Femur (tissue), 1 donor: Measurements from ENCODE around the gene RTF1.
"Not testable (repeated sequence)": the region's sequence is repeated elsewhere in the genome, so short reads cannot be mapped to it uniquely, and the experiment has no call there.

ENCODE experiments used
- DNase-seq: peaks from one replicate; pipeline ENCODE4 v3.0.0-alpha.2; 2017

RTF1 gene

GRCh38 chr15:41416742-41417417 is at the start of gene RTF1:
TSS of gene RTF1 (plus strand) at chr15:41417095. CDS start at chr15:41417116, 21 bp downstream.
- DNase-seq, result peak; percentile 97

GRCh38 chr15:41367418-41367817 is 49.5 kb upstream of the RTF1 start:
- DNase-seq, result no peak

GRCh38 chr15:41377978-41378377 is 38.9 kb upstream of the RTF1 start:
- DNase-seq, result no peak

- DNase-seq, result not testable (repeated sequence)
These were observed 32.7 kb upstream of the RTF1 start for GRCh38 chr15:41383974-41384749.

GRCh38 chr15:41387646-41388045 is 29.2 kb upstream of the RTF1 start:
- no peak for DNase-seq

GRCh38 chr15:41392659-41393058 is 24.2 kb upstream of the RTF1 start:
- DNase-seq, result no peak

GRCh38 chr15:41394924-41395323 is 22.0 kb upstream of the RTF1 start:
- DNase-seq, result no peak

GRCh38 chr15:41396111-41396510 is 20.8 kb upstream of the RTF1 start:
- DNase-seq, result no peak

- no peak for DNase-seq
These were observed 15.0 kb upstream of the RTF1 start for GRCh38 chr15:41401904-41402267.

- DNase-seq, result no peak
These were observed 9.6 kb upstream of the RTF1 start for GRCh38 chr15:41407341-41407740.

- DNase-seq, result no peak
These were observed 8.7 kb upstream of the RTF1 start for GRCh38 chr15:41408234-41408641.

- no peak for DNase-seq
These were observed 5.9 kb upstream of the RTF1 start for GRCh38 chr15:41411031-41411430.

- no peak for DNase-seq
These were observed 5.5 kb upstream of the RTF1 start for GRCh38 chr15:41411441-41411840.

GRCh38 chr15:41416128-41416741 is 660 bp upstream of the RTF1 start:
- DNase-seq, result no peak

GRCh38 chr15:41417418-41418195 is 712 bp downstream of the RTF1 start:
- DNase-seq, result peak; percentile 48

GRCh38 chr15:41423979-41424659 is 7.2 kb downstream of the RTF1 start:
- DNase-seq, result no peak

- no peak for DNase-seq
These were observed 7.9 kb downstream of the RTF1 start for GRCh38 chr15:41424809-41425208.

- DNase-seq, result not testable (repeated sequence)
These were observed 9.0 kb downstream of the RTF1 start for GRCh38 chr15:41425907-41426306.

GRCh38 chr15:41429003-41429890 is 12.4 kb downstream of the RTF1 start:
- DNase-seq, result no peak

- no peak for DNase-seq
These were observed 18.3 kb downstream of the RTF1 start for GRCh38 chr15:41435037-41435786.

- DNase-seq, result no peak
These were observed 20.6 kb downstream of the RTF1 start for GRCh38 chr15:41437448-41437847.
